ENCODE data around the gene PPIE. TPM values are rescaled to one million over a fixed set of nuclear protein-coding genes. Genes with fewer than 3 reads are reported as not detected.

PPIE gene
- total and polyA plus RNA-seq, 2 of the 4 experiments (the other 2 are of a cell fraction) = 40.9 to 68.1 TPM

- POLR2A ChIA-PET (ENCODE audit: unreplicated experiment) = no interaction called here
- no peak overlapping the region for H3K4ac ChIP-seq (ENCODE audit: low read depth, low read length)
- no peak overlapping the region for H2AK9ac ChIP-seq (replicated peaks; ENCODE audit: low read depth, low read length, poor library complexity)
- H3K4me3 ChIP-seq (ENCODE audit: insufficient read depth, low read depth, low read length) = no peak overlapping the region
- H3K9me3 ChIP-seq (ENCODE audit: control insufficient read depth, insufficient read depth, low read length) = no peaks in the 10 kb centered on the region
- ATAC-seq (ENCODE audit: low read depth) (no peak), DNase-seq (no peak)
- H4K20me1 ChIP-seq (ENCODE audit: insufficient read depth, low read length) = no peaks in the 10 kb centered on the region
- dilution Hi-C loops (cut with HindIII; ENCODE audit: low sequenced_read_pairs, unreplicated experiment) (no loop called here), in situ Hi-C loops (cut with MboI; ENCODE audit: low sequenced_read_pairs) (no loop called here), intact Hi-C loops (cut with micrococcal nuclease) (no loop called here)
- H2AK5ac ChIP-seq (ENCODE audit: low read depth, low read length) = no peak overlapping the region
- H3K27me3 ChIP-seq (ENCODE audit: control insufficient read depth, insufficient read depth, low read length) = peaks cover 49% of the 10 kb centered on the region
- H3K4me2 ChIP-seq (ENCODE audit: low read depth, low read length) = no peak overlapping the region
- H2BK15ac ChIP-seq (ENCODE audit: low read depth, low read length) = no peak overlapping the region
- no peaks in the 10 kb centered on the region for H3K79me1 ChIP-seq (ENCODE audit: low read depth in 1 of 2, low read length in 2 of 2)
- H4K5ac ChIP-seq (ENCODE audit: low read depth, low read length) = no peak overlapping the region
- H4K91ac ChIP-seq (ENCODE audit: insufficient read depth, low read depth, low read length) = no peak overlapping the region
- no peaks in the 10 kb centered on the region for H3K36me3 ChIP-seq (ENCODE audit: control insufficient read depth, insufficient read depth, low read length)
- H2BK5ac ChIP-seq (ENCODE audit: low read depth, low read length, poor library complexity, severe bottlenecking) = no peak overlapping the region
- TF ChIP-seq MAFK (IDR thresholded peaks at IDR 0.05; ENCODE audit: low read depth, low read length) = no peak
- no peak for TF ChIP-seq BHLHE40 (IDR thresholded peaks at IDR 0.05; ENCODE audit: low read depth, low read length)
- TF ChIP-seq POLR2A (IDR thresholded peaks at IDR 0.05; ENCODE audit: low read depth, low read length) = no peak
- no peak for TF ChIP-seq RFX5 (IDR thresholded peaks at IDR 0.05; ENCODE audit: low read depth, low read length)
- TF ChIP-seq MAZ (IDR thresholded peaks at IDR 0.05; ENCODE audit: borderline replicate concordance, low read depth, low read length) = no peak
- no peak for TF ChIP-seq NFE2L2 (IDR thresholded peaks at IDR 0.05; ENCODE audit: low read depth, low read length)
- no peak for TF ChIP-seq SMC3 (IDR thresholded peaks at IDR 0.05; ENCODE audit: low read depth, low read length)
- no peak for TF ChIP-seq FOS (IDR thresholded peaks at IDR 0.05; ENCODE audit: low read depth, low read length)
- no peak overlapping the region for H3K9ac ChIP-seq (ENCODE audit: low read depth, low read length)
- no peak overlapping the region for H3K23ac ChIP-seq (ENCODE audit: low read depth, low read length)
- H2BK20ac ChIP-seq (ENCODE audit: low read depth, low read length) = no peak overlapping the region
- H2BK120ac ChIP-seq (ENCODE audit: low read depth, low read length) = no peak overlapping the region
- WGBS, 2 experiments (ENCODE audit: extremely low coverage in 2 of 2, insufficient read length in 1 of 2) = 100% methylated on average over 1 of the region's 2 CpGs; no CpG with 5 or more reads in 1 of the 2 experiments
- CTCF ChIA-PET = interaction anchor here (0.6 kb wide), 1 partner anchor 161 kb away, joined by 3 read pairs; no protein-coding TSS in a partner anchor
- H4K8ac ChIP-seq (ENCODE audit: low read depth in 2 of 2, low read length in 2 of 2) = no peak overlapping the region
- no peaks in the 10 kb centered on the region for H3K9me1 ChIP-seq (ENCODE audit: insufficient read depth, low read length)
- H3K4me1 ChIP-seq (ENCODE audit: control insufficient read depth, insufficient read depth, low read length) = peaks cover 1% of the 10 kb centered on the region; the same call in 1 of the 2 replicates
- BruUV-seq (replicated peaks) = no TSS peak
- H3K18ac ChIP-seq (ENCODE audit: low read depth, low read length) = no peak overlapping the region
- H3K27ac ChIP-seq (ENCODE audit: insufficient read depth, low read length) = no peak overlapping the region
- H3K14ac ChIP-seq (replicated peaks; ENCODE audit: low read depth, low read length) = no peak overlapping the region
- H2AFZ ChIP-seq (replicated peaks; ENCODE audit: low read length, poor library complexity) = no peak overlapping the region
- no peak overlapping the region for H3K56ac ChIP-seq (ENCODE audit: extremely low read depth, insufficient read depth, low read length)
These were observed 53.2 kb downstream of the PPIE start for GRCh38 chr1:39791838-39792237.

All from IMR-90 (cell line).